Esophagus squamous epithelium (tissue), 4 donors: ENCODE measurements around the gene RIN3.

Experiments used
- CTCF ChIP-seq, 6 experiments: fragments of 450-650 bp in 4 of 6; fragments of 200-600 bp in 2 of 6; sonication (generic) in 2 of 6; IDR thresholded peaks; one replicate each; pipeline ENCODE4 v1.5.1; 2016 to 2019; ENCODE audit warnings: antibody characterized with exemption in 6 of 6, mild to moderate bottlenecking in 4 of 6, moderate library complexity in 4 of 6
- POLR2A ChIP-seq, 4 donors: fragments of 450-650 bp; IDR thresholded peaks; one replicate each; pipeline ENCODE4 v1.6.1; 2017; ENCODE audit warnings: antibody characterized with exemption in 4 of 4, mild to moderate bottlenecking in 4 of 4, moderate library complexity in 3 of 4

- TF ChIP-seq CTCF (IDR thresholded peaks at IDR 0.05) = no peak
- no peak for TF ChIP-seq POLR2A (IDR thresholded peaks at IDR 0.05)
Observed at GRCh38 chr14:92641306-92641705, 127.7 kb downstream of the RIN3 start.
